ENCODE data around the gene TRIM75.
"Not testable (repeated sequence)": the region's sequence is repeated elsewhere in the genome, so short reads cannot be mapped to it uniquely, and the experiment has no call there.

Gene TRIM75

GRCh38 chr4:165077034-165077578, 23.4 kb downstream of the TRIM75 start:
- H3K4me1 ChIP-seq (ENCODE audit: low read depth, poor library complexity, severe bottlenecking), result peaks cover 42% of the 10 kb centered on the region
- H3K79me2 ChIP-seq (ENCODE audit: insufficient read depth, low read depth), result no peaks in the 10 kb centered on the region
- no peak overlapping the region for H2AFZ ChIP-seq (ENCODE audit: low read depth)
- no peak overlapping the region for H3K27ac ChIP-seq
- no peaks in the 10 kb centered on the region for H3K27me3 ChIP-seq (ENCODE audit: insufficient read depth, low read depth)
- no peak overlapping the region for H3K4me3 ChIP-seq (IDR thresholded peaks at IDR 0.05; ENCODE audit: insufficient read depth, low read depth, low read length)
- no peaks in the 10 kb centered on the region for H3K36me3 ChIP-seq (ENCODE audit: insufficient read depth)
- no peaks in the 10 kb centered on the region for H4K20me1 ChIP-seq (ENCODE audit: insufficient read depth)
- TF ChIP-seq, protein P1, sequence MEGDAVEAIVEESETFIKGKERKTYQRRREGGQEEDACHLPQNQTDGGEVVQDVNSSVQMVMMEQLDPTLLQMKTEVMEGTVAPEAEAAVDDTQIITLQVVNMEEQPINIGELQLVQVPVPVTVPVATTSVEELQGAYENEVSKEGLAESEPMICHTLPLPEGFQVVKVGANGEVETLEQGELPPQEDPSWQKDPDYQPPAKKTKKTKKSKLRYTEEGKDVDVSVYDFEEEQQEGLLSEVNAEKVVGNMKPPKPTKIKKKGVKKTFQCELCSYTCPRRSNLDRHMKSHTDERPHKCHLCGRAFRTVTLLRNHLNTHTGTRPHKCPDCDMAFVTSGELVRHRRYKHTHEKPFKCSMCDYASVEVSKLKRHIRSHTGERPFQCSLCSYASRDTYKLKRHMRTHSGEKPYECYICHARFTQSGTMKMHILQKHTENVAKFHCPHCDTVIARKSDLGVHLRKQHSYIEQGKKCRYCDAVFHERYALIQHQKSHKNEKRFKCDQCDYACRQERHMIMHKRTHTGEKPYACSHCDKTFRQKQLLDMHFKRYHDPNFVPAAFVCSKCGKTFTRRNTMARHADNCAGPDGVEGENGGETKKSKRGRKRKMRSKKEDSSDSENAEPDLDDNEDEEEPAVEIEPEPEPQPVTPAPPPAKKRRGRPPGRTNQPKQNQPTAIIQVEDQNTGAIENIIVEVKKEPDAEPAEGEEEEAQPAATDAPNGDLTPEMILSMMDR (conservative IDR thresholded peaks at IDR 0.05; ENCODE audit: low read depth, low read length), result no peak
- H3K9ac ChIP-seq, result no peak overlapping the region
- peak overlapping the region; percentile 19; the same call in 1 of the 2 replicates for H3K4me2 ChIP-seq

- TF ChIP-seq, protein P1 (conservative IDR thresholded peaks at IDR 0.05; ENCODE audit: low read depth, low read length), result no peak
- H3K4me3 ChIP-seq (IDR thresholded peaks at IDR 0.05; ENCODE audit: insufficient read depth, low read depth, low read length), result no peak overlapping the region
- peak overlapping the region; percentile 65 for H3K4me2 ChIP-seq
- H3K36me3 ChIP-seq (ENCODE audit: insufficient read depth), result no peaks in the 10 kb centered on the region
- no peaks in the 10 kb centered on the region for H4K20me1 ChIP-seq (ENCODE audit: insufficient read depth)
- H3K9ac ChIP-seq, result no peak overlapping the region; the same call in 1 of the 2 replicates
- H3K79me2 ChIP-seq (ENCODE audit: insufficient read depth, low read depth), result no peaks in the 10 kb centered on the region
- no peaks in the 10 kb centered on the region for H3K27me3 ChIP-seq (ENCODE audit: insufficient read depth, low read depth)
- peaks cover 42% of the 10 kb centered on the region for H3K4me1 ChIP-seq (ENCODE audit: low read depth, poor library complexity, severe bottlenecking)
- H3K27ac ChIP-seq, result peak overlapping the region; percentile 54
- peak overlapping the region; percentile 9; the same call in 1 of the 2 replicates for H2AFZ ChIP-seq (ENCODE audit: low read depth)
Observed at GRCh38 chr4:165079476-165079875, 25.8 kb downstream of the TRIM75 start.

DNA sequence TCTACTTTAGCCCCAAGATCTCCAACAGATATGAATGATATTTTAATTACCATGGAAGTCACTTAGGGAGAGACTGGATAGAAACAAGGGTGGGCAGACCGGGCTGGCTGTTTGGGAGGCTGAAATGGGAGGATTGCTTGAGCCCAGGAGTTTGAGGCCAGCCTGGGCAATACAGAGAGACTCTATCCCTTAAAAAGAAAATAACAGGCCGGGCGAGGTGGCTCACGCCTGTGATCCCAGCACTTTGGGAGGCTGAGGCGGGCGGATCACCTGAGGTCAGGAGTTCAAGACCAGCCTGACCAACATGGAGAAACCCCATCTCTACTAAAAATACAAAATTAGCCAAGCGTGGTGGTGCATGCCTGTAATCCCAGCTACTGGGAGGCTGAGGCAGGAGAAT, 31.1 kb downstream of the TRIM75 start:
- not testable (repeated sequence) for H3K27me3 ChIP-seq (ENCODE audit: insufficient read depth, low read depth); H3K79me2 ChIP-seq (ENCODE audit: insufficient read depth, low read depth); H3K36me3 ChIP-seq (ENCODE audit: insufficient read depth); H2AFZ ChIP-seq (ENCODE audit: low read depth); H3K4me2 ChIP-seq; H3K4me3 ChIP-seq (IDR thresholded peaks at IDR 0.05; ENCODE audit: insufficient read depth, low read depth, low read length); H3K9ac ChIP-seq; H3K27ac ChIP-seq; H4K20me1 ChIP-seq (ENCODE audit: insufficient read depth)
- peaks cover 13% of the 10 kb centered on the region for H3K4me1 ChIP-seq (ENCODE audit: low read depth, poor library complexity, severe bottlenecking)

GRCh38 chr4:165085946-165086345, 32.3 kb downstream of the TRIM75 start:
- H3K27me3 ChIP-seq (ENCODE audit: insufficient read depth, low read depth), result no peaks in the 10 kb centered on the region
- H3K4me2 ChIP-seq, result no peak overlapping the region
- TF ChIP-seq, protein P1 (conservative IDR thresholded peaks at IDR 0.05; ENCODE audit: low read depth, low read length), result no peak
- H3K4me1 ChIP-seq (ENCODE audit: low read depth, poor library complexity, severe bottlenecking), result peaks cover 2% of the 10 kb centered on the region
- no peaks in the 10 kb centered on the region for H4K20me1 ChIP-seq (ENCODE audit: insufficient read depth)
- H3K4me3 ChIP-seq (IDR thresholded peaks at IDR 0.05; ENCODE audit: insufficient read depth, low read depth, low read length), result no peak overlapping the region
- no peaks in the 10 kb centered on the region for H3K79me2 ChIP-seq (ENCODE audit: insufficient read depth, low read depth)
- no peak overlapping the region for H2AFZ ChIP-seq (ENCODE audit: low read depth)
- H3K9ac ChIP-seq, result no peak overlapping the region
- no peaks in the 10 kb centered on the region; the same call in 1 of the 2 replicates for H3K36me3 ChIP-seq (ENCODE audit: insufficient read depth)
- H3K27ac ChIP-seq, result no peak overlapping the region

DNA sequence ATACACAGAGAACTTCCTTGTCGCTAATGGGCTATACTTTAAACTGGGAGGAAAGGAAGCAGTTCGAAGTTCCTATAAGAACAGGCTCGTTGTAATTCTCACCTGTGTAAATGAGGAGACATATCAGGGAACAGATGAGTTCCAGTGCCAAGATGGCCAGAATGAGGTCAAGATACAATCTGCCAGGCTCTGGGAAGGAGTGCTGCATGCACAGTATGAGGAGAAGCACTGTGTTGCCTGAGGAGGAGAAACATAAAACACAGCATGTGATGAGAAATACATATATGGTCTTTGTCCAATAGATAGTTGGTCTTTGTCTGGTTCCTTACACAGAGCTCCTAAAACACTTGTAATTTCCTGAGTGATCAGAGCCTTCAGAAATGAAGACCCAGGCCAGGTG, 34.7 kb downstream of the TRIM75 start:
- H4K20me1 ChIP-seq (ENCODE audit: insufficient read depth), result no peaks in the 10 kb centered on the region

DNA sequence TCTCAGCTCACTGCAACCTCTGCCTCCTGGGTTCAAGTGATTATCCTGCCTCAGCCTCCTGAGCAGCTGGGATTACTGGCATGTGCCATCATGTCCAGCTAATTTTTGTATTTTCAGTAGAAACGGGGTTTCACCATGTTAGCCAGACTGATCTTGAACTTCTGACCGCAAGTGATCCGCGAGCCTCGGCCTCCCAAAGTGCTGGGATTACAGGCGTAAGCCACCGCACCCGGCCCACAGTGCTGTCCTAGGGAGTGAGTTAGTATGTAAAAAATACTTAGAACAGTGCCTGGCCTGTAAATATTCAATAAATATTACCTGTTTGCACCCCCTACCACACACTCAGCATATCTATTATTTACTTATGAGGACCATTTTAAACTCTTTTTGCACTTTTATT, 38.5 kb downstream of the TRIM75 start:
- H3K27me3 ChIP-seq (ENCODE audit: insufficient read depth, low read depth); H2AFZ ChIP-seq (ENCODE audit: low read depth); H3K4me3 ChIP-seq (IDR thresholded peaks at IDR 0.05; ENCODE audit: insufficient read depth, low read depth, low read length); H3K36me3 ChIP-seq (ENCODE audit: insufficient read depth); H3K79me2 ChIP-seq (ENCODE audit: insufficient read depth, low read depth); H4K20me1 ChIP-seq (ENCODE audit: insufficient read depth); H3K27ac ChIP-seq; H3K9ac ChIP-seq; H3K4me1 ChIP-seq (ENCODE audit: low read depth, poor library complexity, severe bottlenecking); H3K4me2 ChIP-seq: not testable (repeated sequence)

More for the DNA sequence above, 34.7 kb downstream of the TRIM75 start:
- Histone ChIP-seq H3K4me2 (no peak overlapping the region), H3K4me3 (IDR thresholded peaks at IDR 0.05; ENCODE audit: insufficient read depth, low read depth, low read length) (no peak overlapping the region), H3K27ac (no peak overlapping the region), H3K9ac (no peak overlapping the region), H3K79me2 (ENCODE audit: insufficient read depth, low read depth) (no peaks in the 10 kb centered on the region), H3K27me3 (ENCODE audit: insufficient read depth, low read depth) (no peaks in the 10 kb centered on the region), H3K36me3 (ENCODE audit: insufficient read depth) (no peaks in the 10 kb centered on the region; the same call in 1 of the 2 replicates), H2AFZ (ENCODE audit: low read depth) (no peak overlapping the region), H3K4me1 (ENCODE audit: low read depth, poor library complexity, severe bottlenecking) (no peaks in the 10 kb centered on the region)
- TF ChIP-seq, protein P1 (conservative IDR thresholded peaks at IDR 0.05; ENCODE audit: low read depth, low read length), result no peak
